ENCODE measurements around the gene CLEC4G.

DNA sequence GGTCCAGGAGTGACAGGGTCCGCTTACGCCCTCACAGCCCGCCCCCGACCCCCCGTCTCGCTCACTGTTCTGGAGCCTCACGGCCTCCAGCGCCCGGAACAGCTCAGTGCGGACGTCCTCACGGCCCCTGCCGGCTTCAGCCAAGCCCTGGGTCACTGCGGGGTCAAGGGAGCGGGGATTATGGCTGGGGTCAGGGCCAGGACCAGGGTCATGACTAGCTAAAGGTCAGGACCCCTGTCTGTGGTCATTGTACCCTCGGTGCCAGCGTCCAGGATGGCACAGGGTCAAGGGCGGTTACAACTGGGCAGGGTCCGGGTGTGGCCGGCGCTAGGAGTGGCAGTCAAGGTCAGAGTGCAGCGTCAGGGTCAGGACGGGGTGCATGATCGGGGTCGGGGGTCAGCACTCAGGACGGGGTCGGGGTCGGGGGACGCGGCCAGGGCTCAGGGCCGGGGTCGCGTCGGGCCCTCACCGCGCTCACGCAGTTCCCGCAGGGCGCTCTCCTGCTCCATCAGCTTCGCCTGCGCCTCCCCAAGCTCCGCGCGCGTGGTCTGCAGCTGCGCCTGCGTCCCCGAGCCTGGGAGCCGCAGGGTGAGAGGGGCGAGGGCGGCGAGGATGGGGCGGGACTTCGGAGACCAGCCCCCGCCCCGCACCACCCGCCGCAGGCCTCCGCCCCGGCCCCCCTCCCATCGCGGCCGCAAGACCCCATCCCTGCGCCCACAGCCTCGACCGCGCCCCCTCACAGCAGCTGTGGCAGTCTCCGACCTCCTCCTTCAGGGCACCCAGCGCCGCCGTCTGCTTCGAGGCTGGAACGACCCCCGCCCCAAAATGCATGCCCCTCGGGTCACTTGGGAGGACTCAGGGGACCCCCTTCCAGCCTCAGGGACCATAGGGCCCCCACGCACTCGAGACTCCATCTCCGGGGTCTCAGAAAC, 1.4 kb downstream of the CLEC4G start:
- TF ChIP-seq, protein P1, sequence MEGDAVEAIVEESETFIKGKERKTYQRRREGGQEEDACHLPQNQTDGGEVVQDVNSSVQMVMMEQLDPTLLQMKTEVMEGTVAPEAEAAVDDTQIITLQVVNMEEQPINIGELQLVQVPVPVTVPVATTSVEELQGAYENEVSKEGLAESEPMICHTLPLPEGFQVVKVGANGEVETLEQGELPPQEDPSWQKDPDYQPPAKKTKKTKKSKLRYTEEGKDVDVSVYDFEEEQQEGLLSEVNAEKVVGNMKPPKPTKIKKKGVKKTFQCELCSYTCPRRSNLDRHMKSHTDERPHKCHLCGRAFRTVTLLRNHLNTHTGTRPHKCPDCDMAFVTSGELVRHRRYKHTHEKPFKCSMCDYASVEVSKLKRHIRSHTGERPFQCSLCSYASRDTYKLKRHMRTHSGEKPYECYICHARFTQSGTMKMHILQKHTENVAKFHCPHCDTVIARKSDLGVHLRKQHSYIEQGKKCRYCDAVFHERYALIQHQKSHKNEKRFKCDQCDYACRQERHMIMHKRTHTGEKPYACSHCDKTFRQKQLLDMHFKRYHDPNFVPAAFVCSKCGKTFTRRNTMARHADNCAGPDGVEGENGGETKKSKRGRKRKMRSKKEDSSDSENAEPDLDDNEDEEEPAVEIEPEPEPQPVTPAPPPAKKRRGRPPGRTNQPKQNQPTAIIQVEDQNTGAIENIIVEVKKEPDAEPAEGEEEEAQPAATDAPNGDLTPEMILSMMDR (IDR thresholded peaks at IDR 0.05), result no peak
- TF ChIP-seq POLR2A (IDR thresholded peaks at IDR 0.05), result no peak
